ENCODE measurements around the gene HELT.

DNA sequence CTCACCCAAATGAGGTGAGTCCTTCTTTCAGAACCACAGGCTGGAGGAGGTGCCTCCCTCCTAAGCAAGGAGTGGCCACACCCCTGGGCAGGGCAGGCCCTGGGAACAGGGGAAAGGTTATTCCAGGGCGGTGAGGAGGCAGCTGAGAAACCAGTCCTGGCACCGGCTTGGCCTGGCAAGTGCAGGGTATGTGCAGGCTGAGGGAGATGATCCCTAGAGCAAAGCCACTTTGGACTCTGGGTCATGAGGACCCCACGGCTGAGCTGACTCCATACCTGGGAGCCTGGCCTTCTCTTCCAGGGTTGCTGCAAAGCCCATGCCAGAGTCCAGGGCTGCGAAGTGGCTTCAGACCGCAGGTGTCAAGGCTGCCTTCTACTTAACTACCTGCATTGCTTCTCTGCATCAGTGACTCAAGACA is 49.5 kb upstream of the HELT start:
- TF ChIP-seq, protein P1, sequence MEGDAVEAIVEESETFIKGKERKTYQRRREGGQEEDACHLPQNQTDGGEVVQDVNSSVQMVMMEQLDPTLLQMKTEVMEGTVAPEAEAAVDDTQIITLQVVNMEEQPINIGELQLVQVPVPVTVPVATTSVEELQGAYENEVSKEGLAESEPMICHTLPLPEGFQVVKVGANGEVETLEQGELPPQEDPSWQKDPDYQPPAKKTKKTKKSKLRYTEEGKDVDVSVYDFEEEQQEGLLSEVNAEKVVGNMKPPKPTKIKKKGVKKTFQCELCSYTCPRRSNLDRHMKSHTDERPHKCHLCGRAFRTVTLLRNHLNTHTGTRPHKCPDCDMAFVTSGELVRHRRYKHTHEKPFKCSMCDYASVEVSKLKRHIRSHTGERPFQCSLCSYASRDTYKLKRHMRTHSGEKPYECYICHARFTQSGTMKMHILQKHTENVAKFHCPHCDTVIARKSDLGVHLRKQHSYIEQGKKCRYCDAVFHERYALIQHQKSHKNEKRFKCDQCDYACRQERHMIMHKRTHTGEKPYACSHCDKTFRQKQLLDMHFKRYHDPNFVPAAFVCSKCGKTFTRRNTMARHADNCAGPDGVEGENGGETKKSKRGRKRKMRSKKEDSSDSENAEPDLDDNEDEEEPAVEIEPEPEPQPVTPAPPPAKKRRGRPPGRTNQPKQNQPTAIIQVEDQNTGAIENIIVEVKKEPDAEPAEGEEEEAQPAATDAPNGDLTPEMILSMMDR (conservative IDR thresholded peaks at IDR 0.05 in 1 of 2, IDR thresholded peaks at IDR 0.05 in 1 of 2; ENCODE audit: low read depth in 1 of 2, low read length in 2 of 2), result no peak
- no peak for TF ChIP-seq EZH2 (IDR thresholded peaks at IDR 0.05; ENCODE audit: low read length, missing control alignments)
